Liver (tissue), 3 donors: Measurements from ENCODE around the gene SPATA1.

Source experiments
- CTCF ChIP-seq: fragments of 150-350 bp; IDR thresholded peaks from 2 replicates; pipeline ENCODE4 v1.5.1; 2017; ENCODE audit warnings: improper control_type of control experiment, low read depth, low read length; ENCODE audit not compliant: missing input control
- EGR1 ChIP-seq, 2 donors: IDR thresholded peaks; 2 replicates each; pipeline ENCODE4 v1.6.1; 2016 to 2018; ENCODE audit warnings: antibody characterized with exemption in 2 of 2, low read depth in 2 of 2
- HNF4G ChIP-seq: IDR thresholded peaks from 2 replicates; pipeline ENCODE4 v1.6.1; 2016; ENCODE audit warnings: antibody characterized with exemption
- JUND ChIP-seq, 2 donors: IDR thresholded peaks; 2 replicates each; pipeline ENCODE4 v1.6.1; 2016; ENCODE audit warnings: antibody characterized with exemption in 2 of 2
- RAD21 ChIP-seq, 2 donors: IDR thresholded peaks; 2 replicates each; pipeline ENCODE4 v1.6.1; 2016; ENCODE audit warnings: antibody characterized with exemption in 2 of 2, mild to moderate bottlenecking in 2 of 2
- YY1 ChIP-seq: IDR thresholded peaks from 2 replicates; pipeline ENCODE4 v1.6.1; 2016; ENCODE audit warnings: antibody characterized with exemption, mild to moderate bottlenecking
- donor health status: healthy.
- donor health status: healthy.

- TF ChIP-seq EGR1 (IDR thresholded peaks at IDR 0.05; ENCODE audit: low read depth in 2 of 2): no peak
- no peak for TF ChIP-seq CTCF
- no peak for TF ChIP-seq YY1
- TF ChIP-seq RAD21 (IDR thresholded peaks at IDR 0.05): no peak
- TF ChIP-seq JUND (IDR thresholded peaks at IDR 0.05): no peak
- no peak for TF ChIP-seq HNF4G
These were observed 92.9 kb downstream of the SPATA1 start for GRCh38 chr1:84598846-84599741.
